Erythroblast (primary cell): ENCODE results near the gene MIB1.

Experiments
- GATA1 ChIP-seq: IDR thresholded peaks from 2 replicates; pipeline ENCODE4 v1.6.1; 2011; ENCODE audit warnings: low read depth, mild to moderate bottlenecking, control low read depth, low read length, moderate library complexity
- POLR2A ChIP-seq: IDR thresholded peaks from 2 replicates; pipeline ENCODE4 v1.6.1; 2011; ENCODE audit warnings: mild to moderate bottlenecking, low read length

- TF ChIP-seq POLR2A = no peak
- TF ChIP-seq GATA1 = no peak
Observed at GRCh38 chr18:21741312-21741561, 645 bp downstream of the MIB1 start.
